Measurements from ENCODE around the gene REG1A.

REG1A gene

GRCh38 chr2:79162801-79163200 lies 42.5 kb downstream of the REG1A start:
- Histone ChIP-seq H3K9ac (ENCODE audit: low read length in 2 of 2) (no peak overlapping the region), H3K9me3 (ENCODE audit: control insufficient read depth in 2 of 2, low read length in 2 of 2) (peaks cover 0 to 3% of the 10 kb centered on the region in 2 donors), H3K4me1 (ENCODE audit: control insufficient read depth, insufficient read depth, low read length) (no peaks in the 10 kb centered on the region), H3K27ac (ENCODE audit: low read length) (no peak overlapping the region), H3K36me3 (ENCODE audit: control insufficient read depth in 2 of 2, insufficient read depth in 2 of 2, low read length in 2 of 2) (no peaks in the 10 kb centered on the region), H3K4me3 (ENCODE audit: low read length in 2 of 2) (no peak overlapping the region), H3K27me3 (ENCODE audit: control insufficient read depth in 1 of 2, insufficient read depth in 2 of 2, low read length in 2 of 2) (no peaks in the 10 kb centered on the region)

GRCh38 chr2:79171348-79171958 lies 51.2 kb downstream of the REG1A start:
- H3K9ac ChIP-seq (ENCODE audit: low read length in 2 of 2): no peak overlapping the region
- no peaks in the 10 kb centered on the region for H3K36me3 ChIP-seq (ENCODE audit: control insufficient read depth in 2 of 2, insufficient read depth in 2 of 2, low read length in 2 of 2)
- H3K9me3 ChIP-seq (ENCODE audit: control insufficient read depth in 2 of 2, low read length in 2 of 2): no peaks in the 10 kb centered on the region
- H3K27me3 ChIP-seq (ENCODE audit: control insufficient read depth in 1 of 2, insufficient read depth in 2 of 2, low read length in 2 of 2): no peaks in the 10 kb centered on the region
- no peak overlapping the region for H3K27ac ChIP-seq (ENCODE audit: low read length)
- no peak overlapping the region for H3K4me3 ChIP-seq (ENCODE audit: low read length in 2 of 2)
- no peaks in the 10 kb centered on the region for H3K4me1 ChIP-seq (ENCODE audit: control insufficient read depth, insufficient read depth, low read length)

Data from stomach smooth muscle (tissue), 2 donors.